PC-3 (cell line): ENCODE results near the gene SLC25A17. TPM values are rescaled to one million over a fixed set of nuclear protein-coding genes. Genes with fewer than 3 reads are reported as not detected.
"Not testable (repeated sequence)": the region's sequence is repeated elsewhere in the genome, so short reads cannot be mapped to it uniquely, and the experiment has no call there.

Experiments
- ATAC-seq: fragments of 200-7000 bp; cut with Tn5 transposase; 2 replicates; pipeline ENCODE4 v1.9.1; 2020; ENCODE audit warnings: mild to moderate bottlenecking, moderate library complexity
- Bru-seq: library from RNA; stranded (reverse); fragments of 400-500 nt; gene quantifications from one replicate; lab custom pipeline; 2021; lab: Mats Ljungman, UMichigan
- BruChase-seq, 2 experiments: library from RNA; stranded (reverse); fragments of 400-500 nt; gene quantifications; one replicate each; lab custom pipeline; 2021; lab: Mats Ljungman, UMichigan
- BruUV-seq: library from RNA; stranded (reverse); fragments of 400-500 nt; replicated peaks from 2 replicates; lab custom pipeline; 2021; lab: Mats Ljungman, UMichigan
- CTCF ChIA-PET: fragments of 300-600 bp; sonication (Branson Sonifier 250); formaldehyde crosslinking; loops from one replicate; lab custom pipeline; 2022; ENCODE audit warnings: antibody characterized with exemption; lab: Charles Lee
- POLR2A ChIA-PET: fragments of 300-600 bp; sonication (Branson Sonifier 250); formaldehyde crosslinking; loops from one replicate; lab custom pipeline; 2022; ENCODE audit warnings: antibody characterized with exemption; ENCODE audit not compliant: unreplicated experiment; lab: Charles Lee
- DNase-seq: peaks from one replicate; pipeline ENCODE4 v3.0.0-alpha.2; 2015
- H2AFZ ChIP-seq: fragments of 300-600 bp; sonication (generic); 2 replicates; pipeline ENCODE4 v1.6.0; 2016; ENCODE audit warnings: antibody characterized with exemption, low read length
- H3F3A ChIP-seq: fragments of 300-600 bp; sonication (generic); one replicate; pipeline ENCODE4 v1.6.0; 2017; ENCODE audit warnings: antibody characterized with exemption, low read length, control low read depth, mild to moderate bottlenecking; ENCODE audit not compliant: unreplicated experiment
- H3K27ac ChIP-seq: fragments of 300-600 bp; sonication (generic); 2 replicates; pipeline ENCODE4 v1.5.1; 2016; ENCODE audit warnings: mild to moderate bottlenecking, low read length
- H3K27me3 ChIP-seq: fragments of 300-600 bp; sonication (generic); 2 replicates; pipeline ENCODE4 v1.6.1; 2016; ENCODE audit warnings: low read length, mixed read lengths
- H3K36me3 ChIP-seq: fragments of 300-600 bp; sonication (generic); 2 replicates; pipeline ENCODE4 v1.6.1; 2016; ENCODE audit warnings: low read depth, mixed run types, low read length, mixed read lengths
- H3K4me1 ChIP-seq: fragments of 300-600 bp; sonication (generic); 2 replicates; pipeline ENCODE4 v1.5.1; 2016; ENCODE audit warnings: low read length; ENCODE audit not compliant: insufficient read depth
- H3K4me2 ChIP-seq: fragments of 300-600 bp; sonication (generic); 2 replicates; pipeline ENCODE4 v1.6.0; 2016; ENCODE audit warnings: low read length
- H3K4me3 ChIP-seq: fragments of 300-600 bp; sonication (generic); 2 replicates; pipeline ENCODE4 v1.5.1; 2016; ENCODE audit warnings: mild to moderate bottlenecking, low read length, mixed read lengths
- H3K79me2 ChIP-seq: fragments of 300-600 bp; sonication (generic); 2 replicates; pipeline ENCODE4 v1.6.1; 2017; ENCODE audit warnings: low read length, mixed read lengths
- H3K9ac ChIP-seq: fragments of 300-600 bp; sonication (generic); 2 replicates; pipeline ENCODE4 v1.6.0; 2016; ENCODE audit warnings: mild to moderate bottlenecking, low read length
- H3K9me2 ChIP-seq: fragments of 300-600 bp; sonication (generic); replicated peaks from 2 replicates; pipeline ENCODE4 v1.6.1; 2016; ENCODE audit warnings: mixed run types, low read length, mixed read lengths
- H3K9me3 ChIP-seq: fragments of 300-600 bp; sonication (generic); 2 replicates; pipeline ENCODE4 v1.6.1; 2016; ENCODE audit warnings: low read length, mixed read lengths
- H4K20me1 ChIP-seq: fragments of 300-600 bp; sonication (generic); 2 replicates; pipeline ENCODE4 v1.6.1; 2016; ENCODE audit warnings: low read length, mixed read lengths
- CTCF ChIP-seq: fragments of 300-600 bp; sonication (generic); conservative IDR thresholded peaks from 2 replicates; pipeline ENCODE4 v1.5.1; 2017; ENCODE audit warnings: antibody characterized with exemption, low read depth, mild to moderate bottlenecking, low read length
- EZH2 ChIP-seq: fragments of 300-600 bp; sonication (generic); IDR thresholded peaks from one replicate; pipeline ENCODE4 v1.6.1; 2017; ENCODE audit warnings: antibody characterized with exemption, mild to moderate bottlenecking, low read length; ENCODE audit not compliant: unreplicated experiment
- EZH2phosphoT487 ChIP-seq: fragments of 300-600 bp; sonication (generic); IDR thresholded peaks from 2 replicates; pipeline ENCODE4 v1.6.1; 2018; ENCODE audit warnings: mild to moderate bottlenecking, antibody characterized with exemption, low read length, borderline replicate concordance
- intact Hi-C: fragments of 100-400 bp; cut with micrococcal nuclease; formaldehyde crosslinking; loops from 2 replicates; pipeline ENCODE4 v1.9.0; 2023
- long read RNA-seq: library from polyadenylated mRNA; unstranded; transcript quantifications from one replicate; pipeline ENCODE4 v2.0.0, GENCODE V29; 2021; ENCODE audit not compliant: unreplicated experiment
- total RNA-seq: library from RNA; depleted of rRNA; stranded (reverse); fragments of >200 nt; gene quantifications from 2 replicates; pipeline ENCODE4 v1.2.3, GENCODE V29; 2014; rRNA removed

The SLC25A17 gene, protein sequence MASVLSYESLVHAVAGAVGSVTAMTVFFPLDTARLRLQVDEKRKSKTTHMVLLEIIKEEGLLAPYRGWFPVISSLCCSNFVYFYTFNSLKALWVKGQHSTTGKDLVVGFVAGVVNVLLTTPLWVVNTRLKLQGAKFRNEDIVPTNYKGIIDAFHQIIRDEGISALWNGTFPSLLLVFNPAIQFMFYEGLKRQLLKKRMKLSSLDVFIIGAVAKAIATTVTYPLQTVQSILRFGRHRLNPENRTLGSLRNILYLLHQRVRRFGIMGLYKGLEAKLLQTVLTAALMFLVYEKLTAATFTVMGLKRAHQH
- total RNA-seq: 18.3 and 24.7 TPM in 2 replicates
- percentile 66 among the genes with signal in this experiment for Bru-seq, nascent RNA
- BruChase-seq, experiment 1, labeled RNA remaining after a 6-hour chase: percentile 76 among the genes with signal in this experiment
- percentile 75 among the genes with signal in this experiment for BruChase-seq, experiment 2, labeled RNA remaining after a 2-hour chase
- long read RNA-seq, transcript SLC25A17-210 (9 exons, 2,262 nt): major isoform, 52 of 62 reads
- long read RNA-seq, partial matches to known transcripts: 0 of 62 reads
- long read RNA-seq, other reads (novel, unspliced or antisense): 9 of 62 reads

DNA sequence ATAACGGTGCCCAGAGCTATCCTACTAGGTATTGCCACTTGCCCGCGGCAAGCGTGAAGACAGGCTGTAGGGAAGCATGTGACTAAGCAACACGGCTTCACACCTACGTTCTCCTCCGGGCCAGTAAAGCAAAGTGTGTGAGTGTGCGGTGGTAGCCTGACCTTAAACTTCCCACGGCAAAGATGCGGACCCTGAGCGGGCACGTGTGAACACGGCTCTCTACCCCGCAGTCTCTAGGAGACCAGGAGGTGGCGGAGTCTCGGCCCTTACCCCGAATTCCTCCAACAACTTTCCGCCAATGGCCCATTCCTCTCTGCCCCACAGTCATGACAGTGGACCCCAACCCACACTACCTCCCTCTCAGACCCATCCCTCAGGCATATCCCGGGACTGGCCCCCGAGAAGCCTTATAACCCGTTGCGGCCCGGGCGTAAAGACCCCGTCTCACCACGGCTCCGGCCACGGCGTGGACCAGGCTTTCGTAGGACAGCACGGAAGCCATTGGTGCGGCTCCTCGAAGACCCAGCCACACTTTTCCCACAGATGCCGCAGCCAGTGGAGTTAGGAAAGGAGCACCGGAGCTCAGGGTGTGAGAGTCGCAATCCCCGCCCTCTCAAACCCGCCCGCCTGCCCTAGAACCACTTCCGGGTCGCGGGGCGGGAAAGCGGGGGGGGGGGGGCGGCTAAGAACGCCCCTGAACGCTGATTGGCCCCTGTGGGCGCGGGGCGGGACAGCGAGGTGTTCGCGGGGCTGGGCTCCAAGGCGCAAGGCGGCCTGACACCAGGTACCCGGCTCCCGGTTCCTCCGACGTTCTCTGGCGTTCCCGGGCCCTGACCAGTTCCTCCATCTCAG is at the start of gene SLC25A17:
Gene SLC25A17 (minus strand): TSS at position 600 of the 852 bp plus-strand sequence. CDS start 98 bp downstream, at position 502.
- Histone ChIP-seq H3K9me3 (no peaks in the 10 kb centered on the region), H3K4me1 (peaks cover 21% of the 10 kb centered on the region), H2AFZ (peak within 1 kb of the TSS; percentile 98), H4K20me1 (no peaks in the 10 kb centered on the region), H3K27me3 (no peaks in the 10 kb centered on the region), H3K4me2 (peak within 1 kb of the TSS; percentile 98), H3K36me3 (peaks cover 8% of the 10 kb centered on the region; the same call in 1 of the 2 replicates), H3K4me3 (peak within 1 kb of the TSS; percentile 94), H3K27ac (peak within 1 kb of the TSS; percentile 66), H3F3A (peaks cover 4% of the 10 kb centered on the region), H3K79me2 (peaks cover 45% of the 10 kb centered on the region), H3K9ac (peak within 1 kb of the TSS; percentile 93), H3K9me2 (no peaks in the 10 kb centered on the region)
- POLR2A ChIA-PET: interaction anchor here (0.6 to 1.0 kb wide), 3 partner anchors 132 to 182 kb away, joined by 3 to 4 read pairs (median 3); partner anchors contain the start of gene RBX1
- TSS peak; percentile 45 for BruUV-seq
- TF ChIP-seq EZH2 (no peak), CTCF (peak; percentile 37; the same call in 1 of the 2 replicates)
- ATAC-seq (peak; percentile 97), DNase-seq (peak; percentile 79)
- CTCF ChIA-PET: no interaction called here
- intact Hi-C loops: no loop called here

DNA sequence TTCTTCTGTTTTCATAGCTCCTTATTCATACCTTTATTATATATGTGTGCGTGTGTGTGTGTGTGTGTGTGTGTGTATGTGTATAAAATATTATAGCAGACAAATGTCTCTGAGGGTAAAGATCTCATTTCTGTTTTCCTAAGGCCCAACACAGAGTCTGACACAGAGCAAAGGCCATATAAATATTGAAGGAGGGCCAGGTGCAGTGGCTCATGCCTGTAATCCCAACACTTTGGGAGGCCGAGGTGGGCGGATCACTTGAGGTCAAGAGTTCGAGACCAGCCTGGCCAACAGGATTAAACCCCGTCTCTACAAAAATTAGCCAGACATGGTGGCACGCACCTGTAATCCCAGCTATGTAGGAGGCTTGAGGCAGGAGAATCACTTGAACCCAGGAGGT is 49.2 kb upstream of the SLC25A17 start:
- H3K27me3 ChIP-seq, BruUV-seq, H3K9ac ChIP-seq, DNase-seq, H3K4me1 ChIP-seq, H3K4me2 ChIP-seq, H3K36me3 ChIP-seq, H2AFZ ChIP-seq, CTCF ChIA-PET, intact Hi-C loops, POLR2A ChIA-PET, H3K9me2 ChIP-seq, H3K4me3 ChIP-seq, H3K79me2 ChIP-seq, H3K9me3 ChIP-seq, ATAC-seq, H3K27ac ChIP-seq, H4K20me1 ChIP-seq, H3F3A ChIP-seq: not testable (repeated sequence)

DNA sequence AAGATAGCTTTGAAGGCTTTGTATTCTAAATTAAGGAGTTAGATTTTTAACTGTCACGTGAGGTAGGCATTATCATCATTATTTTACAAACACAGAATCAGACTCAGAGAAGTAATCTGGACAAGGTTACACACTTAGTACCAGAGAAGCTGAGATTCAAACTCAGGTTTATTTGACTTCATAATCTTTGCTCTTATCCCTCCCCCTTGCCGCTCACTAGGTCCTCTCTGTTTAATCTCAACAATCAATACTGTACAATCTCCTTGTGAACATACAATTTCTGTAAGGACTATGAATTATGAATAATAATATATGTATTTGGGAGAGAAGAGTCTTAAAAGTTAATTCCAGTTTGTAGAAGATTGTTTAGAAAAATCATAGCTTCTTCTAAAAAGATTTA is 48.0 kb upstream of the SLC25A17 start:
- H3K4me2 ChIP-seq: no peak overlapping the region
- intact Hi-C loops: no loop called here

More for the DNA sequence above, 48.0 kb upstream of the SLC25A17 start:
- ATAC-seq (no peak), DNase-seq (no peak)
- Histone ChIP-seq H3F3A (no peaks in the 10 kb centered on the region), H3K27me3 (no peaks in the 10 kb centered on the region), H3K4me1 (no peaks in the 10 kb centered on the region), H3K36me3 (no peaks in the 10 kb centered on the region; the same call in 1 of the 2 replicates), H3K9me3 (no peaks in the 10 kb centered on the region), H3K9me2 (no peaks in the 10 kb centered on the region), H3K9ac (no peak overlapping the region), H2AFZ (no peak overlapping the region), H3K27ac (no peak overlapping the region), H4K20me1 (no peaks in the 10 kb centered on the region), H3K79me2 (peaks cover 7% of the 10 kb centered on the region; the same call in 1 of the 2 replicates), H3K4me3 (no peak overlapping the region)
- BruUV-seq: no TSS peak
- ChIA-PET POLR2A (no interaction called here), CTCF (interaction anchor here (0.6 kb wide), 1 partner anchor 30 kb away, joined by 5 read pairs; no protein-coding TSS in a partner anchor)
- TF ChIP-seq EZH2phosphoT487 (no peak), EZH2 (no peak), CTCF (no peak)
